HG02970 (cell line): ENCODE measurements around the gene ARHGAP1.
"Not testable (repeated sequence)": the region's sequence is repeated elsewhere in the genome, so short reads cannot be mapped to it uniquely, and the experiment has no call there.

ENCODE experiments used
- ATAC-seq: cut with Tn5 transposase; IDR thresholded peaks from one replicate; pipeline ENCODE4 v1.9.1; 2021; ENCODE audit warnings: mild to moderate bottlenecking, moderate library complexity, moderate number of reproducible peaks; ENCODE audit not compliant: unreplicated experiment, low FRiP score

The ARHGAP1 gene

GRCh38 chr11:46675288-46675851 is 25.0 kb downstream of the ARHGAP1 start:
- ATAC-seq: no peak

- no peak for ATAC-seq
These were observed 25.7 kb downstream of the ARHGAP1 start for GRCh38 chr11:46674463-46675287.

DNA sequence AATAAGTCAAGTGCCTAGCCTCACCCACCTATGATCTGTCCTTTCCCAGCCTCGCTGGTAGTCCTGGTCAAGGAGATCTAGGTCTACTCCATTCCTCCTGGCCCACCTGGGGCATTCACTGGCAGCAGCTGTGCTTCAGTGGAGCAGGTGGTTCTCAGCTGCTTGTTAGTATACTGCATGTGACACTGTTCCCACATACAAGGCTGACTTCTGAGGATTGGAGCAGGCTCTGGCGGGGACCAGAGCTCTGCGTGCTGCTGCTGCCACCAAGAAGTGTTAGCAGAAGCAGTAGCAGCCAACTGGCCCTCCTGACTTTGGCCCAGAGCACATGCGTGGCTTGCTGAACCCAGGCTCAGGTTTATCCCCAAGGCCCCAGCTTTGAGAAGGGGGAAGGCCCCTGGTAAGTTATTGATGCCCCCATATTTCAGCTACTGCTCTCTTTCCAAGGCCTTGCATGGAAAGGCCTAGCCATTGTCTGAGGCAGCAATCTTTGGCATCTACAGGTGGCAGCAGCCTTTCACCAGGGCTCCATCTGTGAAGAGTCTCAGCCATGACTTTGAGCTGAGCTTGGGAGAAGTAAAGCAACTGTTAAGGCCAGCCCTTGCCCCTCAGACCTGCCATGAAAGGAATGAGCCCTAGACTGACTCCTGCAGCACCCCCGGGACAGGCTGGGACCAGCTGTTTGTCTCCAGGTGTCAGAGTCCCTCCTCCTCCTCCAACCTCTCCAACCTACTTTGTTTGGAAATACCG is 26.5 kb downstream of the ARHGAP1 start:
- ATAC-seq: no peak

DNA sequence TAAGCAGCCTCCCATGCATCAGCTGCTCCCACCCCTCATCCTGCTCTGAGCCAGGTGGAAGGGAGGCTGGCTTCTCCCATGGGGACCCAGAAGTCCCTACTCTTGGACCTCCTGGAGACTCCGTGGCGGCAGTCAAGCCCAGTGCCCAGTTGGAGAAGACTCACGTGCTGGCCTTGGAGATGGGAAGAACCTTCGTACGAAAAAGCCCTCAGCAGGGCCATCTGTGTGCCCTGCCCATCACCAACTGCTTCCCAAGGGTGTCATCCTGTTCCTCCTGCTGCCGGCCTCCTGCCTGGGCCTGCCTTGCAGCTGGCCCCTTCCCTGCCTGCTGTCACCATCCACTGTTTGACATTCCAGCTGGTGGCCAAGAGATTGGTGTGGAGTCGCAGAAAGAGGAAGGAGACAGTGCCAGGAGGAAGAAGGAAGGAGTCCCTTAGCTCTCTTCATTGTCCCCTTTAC is 28.0 kb downstream of the ARHGAP1 start:
- no peak for ATAC-seq

DNA sequence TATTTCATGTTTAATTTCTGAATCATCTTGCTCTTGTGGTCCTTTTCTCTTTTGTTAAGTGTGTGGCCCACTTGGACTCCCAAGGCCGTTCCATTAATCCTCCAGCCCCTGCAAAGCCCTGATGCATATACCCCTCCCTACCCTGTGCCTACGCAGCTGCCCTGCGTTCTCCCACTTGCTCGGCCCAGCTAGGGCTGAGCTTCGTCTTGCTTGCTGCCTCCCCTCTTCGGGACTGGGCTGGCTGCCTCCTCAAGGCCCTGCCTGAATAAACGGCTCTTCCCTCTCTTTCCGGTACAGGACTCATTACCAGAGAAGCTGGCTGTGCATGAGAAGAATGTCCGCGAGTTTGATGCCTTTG is 28.5 kb downstream of the ARHGAP1 start:
- ATAC-seq: no peak

DNA sequence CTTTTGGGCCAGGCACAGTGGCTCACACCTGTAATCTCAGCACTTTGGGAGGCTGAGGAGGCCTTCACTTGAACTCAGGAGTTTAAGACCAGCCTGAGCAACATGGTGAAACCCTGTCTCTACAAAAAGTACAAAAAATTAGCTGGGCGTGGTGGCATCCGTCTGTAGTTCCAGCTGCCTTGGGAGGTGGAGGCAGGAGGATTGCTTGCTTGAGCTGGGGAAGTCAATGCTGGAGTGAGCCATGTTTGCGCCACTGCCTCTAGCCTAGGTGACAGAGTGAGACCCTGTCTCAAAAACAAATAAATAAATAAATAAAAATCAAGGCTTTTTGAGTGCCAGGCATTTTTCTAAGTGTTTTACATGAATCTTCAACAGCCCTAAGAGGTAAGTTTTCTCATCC is 29.9 kb downstream of the ARHGAP1 start:
- not testable (repeated sequence) for ATAC-seq

GRCh38 chr11:46669711-46670139 is 30.7 kb downstream of the ARHGAP1 start:
- ATAC-seq: no peak

- ATAC-seq: no peak
These were observed 31.8 kb downstream of the ARHGAP1 start for GRCh38 chr11:46668480-46669085.

- no peak for ATAC-seq
These were observed 33.4 kb downstream of the ARHGAP1 start for GRCh38 chr11:46667043-46667481.

DNA sequence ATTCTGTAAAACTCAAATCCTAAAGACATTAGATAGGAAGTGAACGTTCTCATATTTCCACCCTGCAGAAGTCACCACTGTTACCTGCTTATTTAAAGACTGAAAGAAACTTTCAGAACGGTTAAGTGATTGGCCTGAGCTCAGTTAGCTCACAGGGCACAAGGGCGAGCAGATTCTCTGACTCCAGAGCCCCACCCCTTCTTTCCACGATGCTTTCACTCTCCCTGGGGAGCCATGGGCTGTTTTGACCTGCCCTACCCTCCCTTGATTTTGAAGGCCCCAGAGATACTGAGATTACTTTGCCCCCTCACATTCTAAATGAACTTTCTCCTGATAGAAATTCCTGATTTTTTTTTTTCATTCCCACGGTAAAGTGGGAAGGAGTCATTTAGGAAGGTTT is 33.9 kb downstream of the ARHGAP1 start:
- no peak for ATAC-seq

DNA sequence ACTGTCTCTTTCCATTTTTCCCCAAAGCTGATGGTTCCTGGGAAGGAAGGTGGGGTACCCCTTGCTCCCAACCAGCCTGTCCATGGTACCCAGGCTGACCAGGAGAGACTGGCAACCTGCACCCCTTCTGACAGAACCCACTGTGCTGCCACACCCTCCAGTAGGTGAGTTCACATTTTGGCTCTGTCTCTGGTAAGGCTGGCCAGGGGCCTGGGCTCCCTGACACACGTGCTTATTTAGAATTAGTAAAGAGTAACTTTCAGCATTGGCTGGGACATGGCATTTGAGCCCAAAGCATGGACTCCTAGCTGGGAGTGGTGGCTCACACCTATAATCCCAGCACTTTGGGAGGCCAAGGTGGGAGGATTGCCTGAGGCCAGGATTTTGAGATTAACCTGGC is 35.1 kb downstream of the ARHGAP1 start:
- no peak for ATAC-seq

- ATAC-seq: no peak
These were observed 35.8 kb downstream of the ARHGAP1 start for GRCh38 chr11:46664612-46665011.

DNA sequence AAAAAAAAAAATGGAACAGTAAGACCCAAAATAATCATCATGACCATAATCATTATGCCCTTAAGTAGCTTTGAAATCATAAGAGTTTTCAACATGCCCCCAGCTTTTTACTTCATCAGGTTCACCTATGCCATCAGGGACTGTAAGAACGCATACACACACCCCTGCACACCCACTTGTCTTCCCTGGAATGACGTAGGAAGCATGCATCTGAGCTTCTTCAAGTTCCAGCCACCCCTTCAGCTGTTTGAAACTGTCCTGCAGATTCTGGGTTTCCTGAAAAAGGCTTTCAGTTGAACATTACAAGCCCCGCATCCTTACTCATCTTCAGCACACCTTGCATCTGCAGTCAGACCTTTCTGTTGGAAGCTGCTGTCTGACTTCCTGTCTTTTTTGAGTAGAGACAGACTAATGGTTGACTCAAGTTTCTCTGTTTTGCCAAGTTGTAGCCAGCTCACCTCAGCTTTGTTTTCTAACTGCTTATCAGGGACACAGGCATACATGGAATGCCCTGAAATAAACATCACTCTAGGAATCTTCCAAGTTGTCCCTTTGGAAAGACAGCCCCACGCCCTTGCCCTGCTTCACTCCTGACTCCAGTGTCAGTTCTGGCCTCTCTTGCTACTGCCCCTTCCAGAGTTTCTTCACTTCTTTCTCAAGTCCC is 37.0 kb downstream of the ARHGAP1 start:
- no peak for ATAC-seq

- no peak for ATAC-seq
These were observed 38.1 kb downstream of the ARHGAP1 start for GRCh38 chr11:46662366-46662765.

- no peak for ATAC-seq
These were observed 38.6 kb downstream of the ARHGAP1 start for GRCh38 chr11:46661836-46662235.

- no peak for ATAC-seq
These were observed 40.5 kb downstream of the ARHGAP1 start for GRCh38 chr11:46659908-46660307.

DNA sequence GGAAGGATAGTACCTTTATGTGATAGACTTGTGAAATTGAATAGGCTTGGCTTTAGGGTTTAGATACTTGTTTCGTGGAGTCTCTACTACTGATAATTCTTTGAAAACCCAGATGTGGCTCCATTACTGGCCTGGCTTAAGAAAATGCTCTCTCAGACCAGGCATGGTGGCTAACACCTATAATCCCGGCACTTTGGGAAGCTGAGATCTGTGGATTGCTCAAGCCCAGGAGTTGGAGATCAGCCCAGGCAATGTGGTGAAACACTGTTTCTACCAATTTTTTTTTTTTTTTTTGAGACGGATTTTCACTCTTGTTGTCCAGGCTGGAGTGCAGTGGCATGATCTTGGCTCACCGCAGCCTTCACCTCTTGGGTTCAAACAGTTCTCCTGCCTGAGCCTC is 42.2 kb downstream of the ARHGAP1 start:
- ATAC-seq: no peak

DNA sequence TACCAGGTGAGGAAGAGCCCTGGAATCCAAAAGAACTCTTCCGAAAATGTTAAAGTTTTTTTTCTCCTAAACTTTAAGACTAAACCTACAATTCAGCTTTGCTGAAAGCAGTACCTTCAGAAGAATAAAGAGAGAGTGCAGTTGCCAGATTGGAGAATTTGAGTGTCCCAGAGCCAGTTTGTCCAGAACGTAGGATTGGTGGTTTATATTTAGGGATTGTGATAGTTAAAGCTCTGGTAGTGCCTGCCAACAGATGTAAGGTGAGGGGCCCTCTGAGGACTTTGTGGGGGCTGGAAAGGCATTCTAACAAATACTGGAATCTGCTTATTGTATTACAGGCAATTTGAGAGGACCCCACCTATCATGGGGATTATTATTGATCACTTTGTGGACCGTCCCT is 43.2 kb downstream of the ARHGAP1 start:
- ATAC-seq: no peak

GRCh38 chr11:46655631-46656030 is 44.8 kb downstream of the ARHGAP1 start:
- no peak for ATAC-seq

DNA sequence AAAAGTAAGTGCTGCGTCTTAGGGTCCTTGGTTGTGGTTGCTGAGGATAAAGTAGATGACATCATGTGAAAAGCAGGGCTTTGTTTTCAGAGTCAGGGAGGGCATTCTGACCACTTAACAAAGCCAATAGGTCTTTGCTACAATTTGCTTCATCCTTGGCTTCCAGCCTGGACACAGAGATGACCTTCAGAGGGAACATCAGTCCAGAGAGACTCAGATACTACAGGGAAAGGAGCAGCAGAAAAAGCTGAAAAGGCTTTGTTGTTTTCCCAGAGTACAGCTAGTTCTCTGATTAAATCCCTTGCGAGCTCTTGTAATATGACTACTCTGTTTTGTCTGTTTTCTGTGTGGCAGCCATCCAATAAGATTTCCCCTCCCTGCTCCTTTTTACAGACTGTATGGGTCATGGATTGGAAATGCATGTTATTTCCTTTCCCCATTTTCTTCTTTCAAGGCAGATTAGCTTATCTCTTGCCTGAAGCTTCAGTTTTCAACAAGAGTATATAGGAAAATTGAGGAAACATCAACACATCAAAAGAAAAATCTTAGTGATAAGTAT is 51.2 kb downstream of the ARHGAP1 start:
- no peak for ATAC-seq
